RWPE1 (cell line): ENCODE data around the gene CARD10.

ENCODE experiments used
- CTCF ChIA-PET: fragments of 350-600 bp; sonication (Branson Sonifier 250); formaldehyde crosslinking; extraction: SDS; loops from one replicate; lab custom pipeline; 2021; lab: Yijun Ruan, JAX
- POLR2A ChIA-PET: fragments of 400-600 bp; formaldehyde crosslinking; extraction: SDS; loops from one replicate; lab custom pipeline; 2020; ENCODE audit warnings: antibody characterized with exemption; ENCODE audit not compliant: low non-redundant PET; lab: Yijun Ruan, JAX
- DNase-seq: peaks from one replicate; pipeline ENCODE4 v3.0.0; 2012; ENCODE audit warnings: low spot score
- H3K27ac ChIP-seq: fragments of 450-650 bp; 2 replicates; pipeline ENCODE4 v1.5.1; 2017
- CTCF ChIP-seq: fragments of 450-650 bp; conservative IDR thresholded peaks from 2 replicates; pipeline ENCODE4 v1.5.1; 2017; ENCODE audit warnings: low read depth, mild to moderate bottlenecking

Gene CARD10

GRCh38 chr22:37442537-37442936 is 76.7 kb downstream of the CARD10 start:
- POLR2A ChIA-PET, result no interaction called here
- peak; percentile 40 for DNase-seq
- CTCF ChIA-PET, result no interaction called here
- TF ChIP-seq CTCF, result no peak
- no peak overlapping the region for H3K27ac ChIP-seq

GRCh38 chr22:37442135-37442534 is 77.1 kb downstream of the CARD10 start:
- ChIA-PET CTCF (no interaction called here), POLR2A (no interaction called here)
- no peak for DNase-seq
- no peak overlapping the region for H3K27ac ChIP-seq
- no peak for TF ChIP-seq CTCF

GRCh38 chr22:37440875-37441274 is 78.3 kb downstream of the CARD10 start:
- POLR2A ChIA-PET, result no interaction called here
- CTCF ChIA-PET, result no interaction called here
- no peak for TF ChIP-seq CTCF
- DNase-seq, result no peak
- no peak overlapping the region for H3K27ac ChIP-seq
